Sciatic nerve (tissue), 2 donors: ENCODE measurements around the gene RNASE11. TPM values are rescaled to one million over a fixed set of nuclear protein-coding genes. Genes with fewer than 3 reads are reported as not detected.

Experiments
- ATAC-seq: fragments of 200-7000 bp; cut with Tn5 transposase; one replicate; pipeline ENCODE4 v1.9.1; 2020; ENCODE audit warnings: mild to moderate bottlenecking, moderate library complexity
- DNase-seq: peaks from one replicate; pipeline ENCODE4 v3.0.0-alpha.2; 2020; ENCODE audit warnings: low spot score
- intact Hi-C: fragments of 100-400 bp; cut with DNase I; formaldehyde crosslinking; loops from one replicate; pipeline ENCODE4 v1.14.2; 2022
- total RNA-seq: library from RNA; stranded (reverse); fragmentation: NEBNext Ultra II Directional; extraction: Animal tissue kit (Norgen Biotek cat#: 25700); gene quantifications from one replicate; pipeline ENCODE4 v1.2.1, GENCODE V29; 2021
- donor health status: DM: no; HTN: no; CAD: no.
- donor health status: DM: no; HTN: no; CAD: no.

The RNASE11 gene
- total RNA-seq, 1 donor from 2014 or later: not detected

GRCh38 chr14:20615996-20616395 lies 28.2 kb upstream of the RNASE11 start:
- DNase-seq: no peak
- intact Hi-C loops: no loop called here
- no peak for ATAC-seq

GRCh38 chr14:20614038-20614840 lies 26.4 kb upstream of the RNASE11 start:
- intact Hi-C loops: loop anchor here (5.0 kb wide), 1 partner anchor 73 kb away; the partner anchor contains the start of gene ANG
- DNase-seq: no peak
- peak; percentile 13 for ATAC-seq

- DNase-seq (peak; percentile 88), ATAC-seq (peak; percentile 92)
- intact Hi-C loops: loop anchor here (5.0 kb wide), 1 partner anchor 74 kb away; the partner anchor contains the start of gene ANG
These were observed 25.6 kb upstream of the RNASE11 start for GRCh38 chr14:20613094-20614037.

DNA sequence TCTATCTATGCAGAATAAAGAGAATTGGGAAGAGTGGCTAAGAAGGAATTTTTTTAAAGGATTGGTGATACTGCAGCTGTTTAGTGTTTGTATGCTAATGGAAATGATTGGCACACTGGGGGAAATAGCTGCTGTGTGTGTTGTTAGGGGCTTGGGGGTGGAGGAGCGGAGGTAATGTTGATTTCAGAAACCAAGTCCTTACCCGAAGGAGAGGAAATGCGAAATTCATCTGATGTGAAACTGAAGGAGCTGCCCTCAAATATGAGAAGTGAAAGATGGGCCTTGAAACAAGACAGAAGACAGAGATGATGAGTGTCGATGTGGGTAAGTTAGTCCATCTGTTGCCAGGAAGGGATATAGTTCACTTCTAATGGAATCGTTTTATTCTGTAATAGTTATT lies 24.6 kb upstream of the RNASE11 start:
- DNase-seq: no peak
- ATAC-seq: no peak
- intact Hi-C loops: loop anchor here (5.0 kb wide), 1 partner anchor 75 kb away; the partner anchor contains the start of gene ANG

- no peak for ATAC-seq
- intact Hi-C loops: loop anchor here (5.0 kb wide), 1 partner anchor 76 kb away; the partner anchor contains the start of gene ANG
- no peak for DNase-seq
These were observed 23.5 kb upstream of the RNASE11 start for GRCh38 chr14:20611277-20611676.

DNA sequence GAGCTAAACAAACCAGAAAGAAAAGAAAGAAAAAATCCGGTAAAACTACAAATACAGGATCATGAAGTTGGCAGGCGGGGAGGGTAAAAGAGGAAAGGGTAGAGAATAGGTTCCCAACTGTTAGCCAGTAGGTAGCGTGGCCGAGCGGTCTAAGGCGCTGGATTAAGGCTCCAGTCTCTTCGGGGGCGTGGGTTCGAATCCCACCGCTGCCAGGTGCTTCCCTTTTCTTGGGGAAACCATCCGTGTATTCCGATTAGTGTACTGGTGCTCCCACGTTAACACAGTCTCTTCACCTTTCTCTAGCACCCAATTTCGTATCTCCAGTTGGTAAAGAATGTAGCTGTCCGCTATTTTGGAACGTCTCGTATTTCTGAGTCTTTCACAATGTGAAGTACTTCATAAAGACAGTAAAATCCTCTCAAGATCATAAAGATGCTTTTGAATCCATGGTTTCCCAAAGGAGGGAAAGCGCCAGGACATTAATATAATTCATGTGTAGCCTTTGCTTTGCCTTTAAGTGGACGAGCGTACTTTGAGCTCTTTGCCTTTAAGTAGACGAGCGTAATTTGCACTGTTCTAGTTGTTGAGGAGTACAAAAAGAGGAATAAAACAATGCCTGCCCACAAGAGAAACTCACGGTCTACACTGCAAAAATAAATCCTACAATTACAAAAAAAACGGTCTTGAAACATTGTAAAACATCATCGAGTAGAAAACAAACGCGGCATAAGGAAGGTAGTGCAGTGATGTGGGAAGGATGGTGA lies 22.4 kb upstream of the RNASE11 start:
- ATAC-seq (peak; percentile 74), DNase-seq (peak; percentile 89)
- intact Hi-C loops: loop anchor here (5.0 kb wide), 1 partner anchor 77 kb away; the partner anchor contains the start of gene ANG

DNA sequence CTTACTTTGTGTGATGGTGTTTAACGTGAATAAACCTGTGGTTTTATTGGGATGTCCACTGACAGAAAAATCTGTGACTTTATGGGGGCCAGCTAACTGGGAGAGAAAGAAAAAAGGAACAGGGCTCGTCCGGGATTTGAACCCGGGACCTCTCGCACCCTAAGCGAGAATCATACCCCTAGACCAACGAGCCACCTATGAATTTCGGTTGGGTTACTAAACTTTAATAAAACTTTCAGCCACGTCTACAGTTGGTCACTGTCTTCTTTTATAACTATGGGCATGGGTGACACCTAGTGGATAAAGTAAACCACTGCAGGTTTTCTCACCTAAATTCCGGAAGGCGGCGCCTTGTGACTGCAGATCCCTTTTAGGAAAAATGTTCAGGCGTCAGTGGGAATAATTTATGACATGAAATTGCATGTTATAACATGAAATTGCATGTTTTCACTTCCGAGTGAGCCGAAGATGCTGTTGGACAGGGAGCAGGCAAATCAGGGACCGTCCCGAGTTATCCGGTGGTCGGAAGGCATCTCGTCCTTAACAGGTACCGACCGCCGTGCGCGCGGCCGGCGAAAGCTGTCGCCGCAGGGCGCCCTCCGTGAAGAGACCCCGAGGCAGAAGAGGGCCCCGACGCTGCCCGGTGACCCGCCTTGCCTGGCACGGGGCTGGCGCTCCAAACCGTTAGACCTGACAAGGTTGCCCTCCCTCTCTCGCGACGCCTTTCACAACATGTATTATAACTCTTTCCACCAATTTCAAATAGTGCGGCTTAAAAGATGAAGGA lies 21.6 kb upstream of the RNASE11 start:
- DNase-seq: peak; percentile 77
- peak; percentile 66 for ATAC-seq
- intact Hi-C loops: loop anchor here (5.0 to 10.0 kb wide), 2 partner anchors 78 to 285 kb away; partner anchors contain the start of gene ANG

- intact Hi-C loops: loop anchor here (10.0 kb wide), 1 partner anchor 284 kb away; no protein-coding TSS in a partner anchor
- DNase-seq (no peak), ATAC-seq (no peak)
These were observed 20.7 kb upstream of the RNASE11 start for GRCh38 chr14:20608383-20609110.

DNA sequence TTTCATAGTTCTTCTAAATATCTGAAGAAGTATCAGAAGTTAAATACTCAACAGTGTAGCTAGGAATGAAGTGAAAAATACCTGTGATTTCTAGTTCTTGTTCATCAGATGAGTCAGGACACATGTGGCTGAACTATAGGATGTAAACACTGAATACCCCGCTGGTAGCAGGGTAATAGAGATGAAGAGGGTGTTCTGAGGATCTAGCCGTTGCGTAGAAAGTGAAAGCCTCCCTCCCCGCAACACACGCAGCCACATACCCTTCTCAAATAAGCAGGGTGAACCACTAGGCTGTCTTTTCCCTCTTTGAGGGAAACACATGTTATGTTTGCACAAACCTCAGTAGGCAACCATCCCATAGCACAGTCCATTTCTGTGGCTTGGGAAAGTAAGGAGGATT lies 19.8 kb upstream of the RNASE11 start:
- DNase-seq: no peak
- ATAC-seq: no peak
- intact Hi-C loops: loop anchor here (10.0 kb wide), 1 partner anchor 283 kb away; no protein-coding TSS in a partner anchor

GRCh38 chr14:20606902-20607242 lies 19.1 kb upstream of the RNASE11 start:
- intact Hi-C loops: loop anchor here (10.0 kb wide), 1 partner anchor 282 kb away; no protein-coding TSS in a partner anchor
- no peak for DNase-seq
- no peak for ATAC-seq

- intact Hi-C loops: loop anchor here (10.0 kb wide), 1 partner anchor 282 kb away; no protein-coding TSS in a partner anchor
- no peak for ATAC-seq
These were observed 18.5 kb upstream of the RNASE11 start for GRCh38 chr14:20606190-20606901.

GRCh38 chr14:20603813-20604690 lies 16.3 kb upstream of the RNASE11 start:
- intact Hi-C loops: loop anchor here (10.0 kb wide), 1 partner anchor 279 kb away; no protein-coding TSS in a partner anchor
- DNase-seq (no peak), ATAC-seq (no peak)

More at GRCh38 chr14:20606190-20606901, 18.5 kb upstream of the RNASE11 start:
- DNase-seq: no peak

- ATAC-seq: no peak
- intact Hi-C loops: loop anchor here (10.0 kb wide), 1 partner anchor 278 kb away; no protein-coding TSS in a partner anchor
- DNase-seq: no peak
These were observed 14.8 kb upstream of the RNASE11 start for GRCh38 chr14:20602583-20602982.

DNA sequence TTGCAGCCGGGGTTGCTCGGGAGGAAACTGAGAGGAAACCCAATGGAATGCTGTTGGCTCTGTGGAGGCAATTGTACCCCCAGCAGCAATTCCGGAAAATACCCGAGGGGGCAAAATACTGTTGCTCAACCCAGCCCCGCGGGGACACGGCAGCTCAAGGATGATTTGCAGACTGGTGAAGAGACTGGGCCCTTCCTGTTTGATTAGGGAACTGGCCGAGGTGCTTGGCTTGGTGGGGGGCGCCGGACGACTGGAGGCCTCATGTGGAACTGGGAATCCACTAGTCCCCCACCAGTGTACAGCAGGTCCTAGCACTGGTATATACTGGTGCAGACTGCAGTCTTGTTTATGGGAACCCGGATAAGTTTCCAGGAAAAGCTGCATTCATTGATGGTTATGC lies 13.7 kb upstream of the RNASE11 start:
- intact Hi-C loops: loop anchor here (10.0 kb wide), 1 partner anchor 277 kb away; no protein-coding TSS in a partner anchor
- DNase-seq (no peak), ATAC-seq (no peak)

GRCh38 chr14:20597108-20597507 lies 9.3 kb upstream of the RNASE11 start:
- ATAC-seq (no peak), DNase-seq (no peak)
- intact Hi-C loops: no loop called here
